Left ventricle myocardium inferior (tissue), 1 donor: ENCODE data around the gene CCPG1. TPM values are rescaled to one million over a fixed set of nuclear protein-coding genes. Genes with fewer than 3 reads are reported as not detected.

Experiments
- DNase-seq: peaks from one replicate; pipeline ENCODE4 v3.0.0-alpha.2; 2020
- H3K27ac ChIP-seq: fragments of 200-600 bp; replicated peaks from 2 replicates; pipeline ENCODE4 v1.8.0; 2021
- H3K27me3 ChIP-seq: fragments of 200-600 bp; 2 replicates; pipeline ENCODE4 v1.8.0; 2021; ENCODE audit warnings: low read depth
- H3K36me3 ChIP-seq: fragments of 200-600 bp; 2 replicates; pipeline ENCODE4 v1.8.0; 2021
- H3K4me1 ChIP-seq: fragments of 200-600 bp; 2 replicates; pipeline ENCODE4 v1.8.0; 2021
- H3K4me3 ChIP-seq: fragments of 200-600 bp; 2 replicates; pipeline ENCODE4 v1.8.0; 2021; ENCODE audit warnings: mild to moderate bottlenecking, moderate library complexity
- H3K9me3 ChIP-seq: fragments of 200-600 bp; replicated peaks from 2 replicates; pipeline ENCODE4 v1.8.0; 2021
- intact Hi-C: fragments of 100-400 bp; cut with micrococcal nuclease; formaldehyde crosslinking; loops from one replicate; pipeline ENCODE4 v1.11.0; 2022
- total RNA-seq: library from RNA; stranded (reverse); fragmentation: NEBNext Ultra II Directional; extraction: Animal tissue kit (Norgen Biotek cat#: 25700); gene quantifications from one replicate; pipeline ENCODE4 v1.2.1, GENCODE V29; 2021
- TF ChIP-seq, protein P1 (sequence below): fragments of 200-600 bp; IDR thresholded peaks from 2 replicates; pipeline ENCODE4 v1.8.0; 2021; ENCODE audit warnings: antibody characterized with exemption, mild to moderate bottlenecking, borderline replicate concordance
- donor health status: DM: no; HTN: yes; CAD: no; lungs with severe emphysema.

CCPG1 gene
- total RNA-seq, 1 donor from 2014 or later: 94.6 TPM

DNA sequence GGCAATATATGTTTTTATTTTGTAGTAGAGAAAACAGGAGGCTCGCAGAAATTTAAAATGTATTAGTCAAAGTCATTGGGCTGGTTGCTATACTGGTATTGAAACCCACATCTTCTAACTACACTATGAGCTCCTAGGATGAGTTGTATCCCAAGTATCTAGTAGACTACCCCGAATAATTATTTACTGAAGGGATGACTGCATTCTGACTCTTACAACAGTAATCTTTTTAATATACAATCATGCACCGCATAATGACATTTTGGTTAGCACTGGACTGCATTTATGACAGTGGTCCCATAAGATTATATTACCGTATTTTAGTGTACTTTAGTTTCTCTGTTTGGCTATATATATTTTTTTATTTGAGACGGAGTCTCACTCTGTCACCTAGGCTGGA, 73.8 kb downstream of the CCPG1 start:
- intact Hi-C loops: no loop called here
- Histone ChIP-seq H3K4me3 (no peak overlapping the region), H3K27ac (no peak overlapping the region), H3K9me3 (no peaks in the 10 kb centered on the region), H3K36me3 (peaks cover 55% of the 10 kb centered on the region), H3K4me1 (no peaks in the 10 kb centered on the region), H3K27me3 (no peaks in the 10 kb centered on the region)
- TF ChIP-seq, protein P1, sequence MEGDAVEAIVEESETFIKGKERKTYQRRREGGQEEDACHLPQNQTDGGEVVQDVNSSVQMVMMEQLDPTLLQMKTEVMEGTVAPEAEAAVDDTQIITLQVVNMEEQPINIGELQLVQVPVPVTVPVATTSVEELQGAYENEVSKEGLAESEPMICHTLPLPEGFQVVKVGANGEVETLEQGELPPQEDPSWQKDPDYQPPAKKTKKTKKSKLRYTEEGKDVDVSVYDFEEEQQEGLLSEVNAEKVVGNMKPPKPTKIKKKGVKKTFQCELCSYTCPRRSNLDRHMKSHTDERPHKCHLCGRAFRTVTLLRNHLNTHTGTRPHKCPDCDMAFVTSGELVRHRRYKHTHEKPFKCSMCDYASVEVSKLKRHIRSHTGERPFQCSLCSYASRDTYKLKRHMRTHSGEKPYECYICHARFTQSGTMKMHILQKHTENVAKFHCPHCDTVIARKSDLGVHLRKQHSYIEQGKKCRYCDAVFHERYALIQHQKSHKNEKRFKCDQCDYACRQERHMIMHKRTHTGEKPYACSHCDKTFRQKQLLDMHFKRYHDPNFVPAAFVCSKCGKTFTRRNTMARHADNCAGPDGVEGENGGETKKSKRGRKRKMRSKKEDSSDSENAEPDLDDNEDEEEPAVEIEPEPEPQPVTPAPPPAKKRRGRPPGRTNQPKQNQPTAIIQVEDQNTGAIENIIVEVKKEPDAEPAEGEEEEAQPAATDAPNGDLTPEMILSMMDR: no peak
- no peak for DNase-seq

DNA sequence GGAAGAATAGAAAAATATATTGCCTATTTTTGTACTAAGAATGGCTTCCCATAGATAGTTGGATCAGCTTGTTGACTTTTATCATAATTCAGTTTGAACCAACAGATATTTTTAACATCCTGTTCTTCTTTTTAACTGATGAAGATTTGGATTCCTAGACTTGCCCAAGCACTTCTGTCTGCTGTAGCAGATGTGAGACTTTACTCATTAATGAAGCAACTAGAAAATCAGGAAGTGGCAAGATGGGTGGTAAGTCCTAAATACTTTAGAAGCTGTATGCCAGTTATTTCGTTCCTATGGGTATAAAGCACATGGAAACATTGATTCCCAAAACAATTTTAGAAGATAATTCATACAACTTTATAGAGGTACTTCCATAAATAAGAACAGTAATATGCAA, 80.8 kb downstream of the CCPG1 start:
- Histone ChIP-seq H3K36me3 (peaks cover 30% of the 10 kb centered on the region), H3K27me3 (no peaks in the 10 kb centered on the region), H3K4me3 (no peak overlapping the region), H3K9me3 (no peaks in the 10 kb centered on the region), H3K4me1 (no peaks in the 10 kb centered on the region), H3K27ac (no peak overlapping the region)
- DNase-seq: no peak
- intact Hi-C loops: no loop called here
- TF ChIP-seq, protein P1: no peak

DNA sequence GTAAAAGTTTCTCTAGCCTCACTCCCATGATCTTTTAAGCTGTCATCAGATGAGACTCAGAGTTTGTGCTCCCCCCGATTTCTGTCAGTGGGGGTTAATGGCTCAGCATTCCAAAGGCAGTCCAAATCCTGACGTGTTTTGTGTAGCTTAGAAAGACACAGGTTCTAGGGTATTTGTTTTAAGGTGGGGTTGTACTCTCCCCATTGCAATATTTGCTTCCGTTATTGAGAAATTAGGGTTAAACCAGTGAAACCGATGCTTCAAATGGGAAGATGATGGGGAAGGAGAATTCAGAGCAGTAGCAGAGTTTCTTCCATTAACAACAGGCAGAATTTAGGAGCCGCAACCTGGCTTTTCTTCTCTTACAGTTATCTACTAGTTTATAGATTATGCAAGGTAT, 85.7 kb downstream of the CCPG1 start:
- no peak for DNase-seq
- no peaks in the 10 kb centered on the region for H3K27me3 ChIP-seq
- H3K4me3 ChIP-seq: no peak overlapping the region
- TF ChIP-seq, protein P1: no peak
- intact Hi-C loops: no loop called here
- H3K4me1 ChIP-seq: peaks cover 36% of the 10 kb centered on the region
- H3K36me3 ChIP-seq: peaks cover 6% of the 10 kb centered on the region
- no peaks in the 10 kb centered on the region for H3K9me3 ChIP-seq
- no peak overlapping the region for H3K27ac ChIP-seq

DNA sequence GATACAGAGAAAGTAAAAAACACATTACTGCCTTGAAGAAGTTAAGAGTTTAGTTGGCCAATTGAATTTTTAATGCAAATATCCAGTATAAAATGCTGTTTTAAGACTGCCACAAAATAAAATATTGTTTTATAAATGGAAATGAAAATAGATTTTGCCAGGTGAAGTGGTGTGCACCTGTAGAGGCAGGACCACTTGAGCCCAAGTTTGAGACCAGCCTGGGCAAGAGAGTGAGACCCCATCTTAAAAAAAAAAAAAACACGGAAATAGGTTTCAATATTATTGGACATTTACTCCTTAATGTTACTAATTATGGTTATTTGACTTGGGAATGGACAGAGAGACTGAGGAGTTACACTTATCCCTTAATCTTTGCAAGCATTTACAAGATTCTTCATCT, 87.2 kb downstream of the CCPG1 start:
- Histone ChIP-seq H3K9me3 (no peaks in the 10 kb centered on the region), H3K27me3 (no peaks in the 10 kb centered on the region), H3K27ac (no peak overlapping the region), H3K4me1 (peaks cover 46% of the 10 kb centered on the region), H3K36me3 (peaks cover 5% of the 10 kb centered on the region), H3K4me3 (no peak overlapping the region)
- intact Hi-C loops: no loop called here
- TF ChIP-seq, protein P1: no peak
- DNase-seq: no peak

DNA sequence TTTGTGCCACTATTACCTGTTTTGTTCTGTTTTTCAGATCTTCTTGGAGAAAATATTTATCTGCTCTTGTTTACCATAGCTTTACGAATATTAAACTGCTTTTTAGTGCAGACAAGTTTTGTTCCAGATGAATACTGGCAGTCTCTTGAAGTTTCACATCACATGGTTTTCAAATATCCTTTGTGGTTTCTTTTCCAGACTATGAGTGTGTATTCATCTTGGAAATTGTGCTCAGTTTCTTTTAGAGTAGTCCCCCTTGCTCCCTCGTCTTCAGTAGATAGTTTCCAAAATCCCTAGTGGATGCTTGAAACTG, 88.0 kb downstream of the CCPG1 start:
- Histone ChIP-seq H3K27me3 (no peaks in the 10 kb centered on the region), H3K9me3 (no peaks in the 10 kb centered on the region), H3K27ac (no peak overlapping the region), H3K36me3 (peaks cover 5% of the 10 kb centered on the region), H3K4me1 (peaks cover 46% of the 10 kb centered on the region), H3K4me3 (peak overlapping the region; percentile 80)
- DNase-seq: no peak
- TF ChIP-seq, protein P1: no peak
- intact Hi-C loops: no loop called here
